ENCODE results near the gene REXO5.

- TF ChIP-seq YY1 (IDR thresholded peaks at IDR 0.05; ENCODE audit: insufficient read depth, insufficient read length) (no peak), ZNF274 (IDR thresholded peaks at IDR 0.05; ENCODE audit: low read depth, low read length) (no peak)
Observed at GRCh38 chr16:20838240-20838639, 31.9 kb downstream of the REXO5 start.

All from NT2/D1 (cell line).